Measurements from ENCODE around the gene COX4I2. TPM values are rescaled to one million over a fixed set of nuclear protein-coding genes. Genes with fewer than 3 reads are reported as not detected.
"Not testable (repeated sequence)": the region's sequence is repeated elsewhere in the genome, so short reads cannot be mapped to it uniquely, and the experiment has no call there.

The COX4I2 gene
- total and polyA plus RNA-seq, 2 of the 8 experiments (the other 6 are each of a cell fraction or from before 2014, with no cell fraction given), result 0.26 TPM; not detected in 1

- no peak for TF ChIP-seq CTBP2 (IDR thresholded peaks at IDR 0.05; ENCODE audit: borderline replicate concordance, insufficient read depth, insufficient read length, low read length)
- TF ChIP-seq SRF (IDR thresholded peaks at IDR 0.05; ENCODE audit: low read depth, low read length), result no peak
- TF ChIP-seq CREB1 (IDR thresholded peaks at IDR 0.05), result no peak
These were observed 7.0 kb downstream of the COX4I2 start (continued) for GRCh38 chr20:31644701-31645100.

DNA sequence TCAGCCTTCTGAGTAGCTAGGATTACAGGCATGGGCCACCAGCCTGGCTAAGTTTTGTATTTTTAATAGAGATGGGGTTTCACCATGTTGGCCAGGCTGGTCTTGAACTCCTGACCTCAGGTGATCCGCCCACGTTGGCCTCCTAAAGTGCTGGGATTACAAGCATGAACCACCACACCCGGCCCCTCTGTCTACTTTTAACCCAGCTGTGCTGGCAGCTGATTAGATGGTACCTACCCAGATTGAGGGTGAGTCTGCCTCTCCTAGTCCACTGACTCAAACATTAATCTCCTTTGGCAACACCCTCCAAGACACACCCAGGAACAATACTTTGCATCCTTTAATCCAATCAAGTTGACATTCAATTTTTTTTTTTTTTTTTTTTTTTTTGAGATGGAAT is 10.4 kb downstream of the COX4I2 start:
- H2BK5ac ChIP-seq (ENCODE audit: low read depth, low read length); H3K23me2 ChIP-seq (ENCODE audit: low read depth, low read length); H2AFZ ChIP-seq (ENCODE audit: low read length); H4K8ac ChIP-seq (ENCODE audit: extremely low read depth, insufficient read depth, low read length); DNase-seq (ENCODE audit: low read depth in 1 of 2, low spot score in 2 of 2); H3K9ac ChIP-seq (replicated peaks in 1 of 4; ENCODE audit: extremely low read depth in 1 of 4, low read depth in 3 of 4, low read length in 3 of 4); H3K36me3 ChIP-seq (ENCODE audit: control insufficient read depth in 2 of 4, insufficient read depth in 4 of 4, low read length in 3 of 4); H4K20me1 ChIP-seq (replicated peaks in 1 of 2; ENCODE audit: control insufficient read depth in 1 of 2, insufficient read depth in 2 of 2, low read length in 2 of 2); H3K23ac ChIP-seq (ENCODE audit: insufficient read length); FAIRE-seq; H2BK120ac ChIP-seq (replicated peaks; ENCODE audit: low read depth, low read length); H3K4ac ChIP-seq (replicated peaks; ENCODE audit: insufficient read length, low read depth, low read length); H2BK12ac ChIP-seq (ENCODE audit: low read depth, low read length); H3K79me1 ChIP-seq (ENCODE audit: low read depth, low read length); H4K5ac ChIP-seq (ENCODE audit: insufficient read length, low read depth, low read length); H3K9me3 ChIP-seq (ENCODE audit: insufficient read depth in 2 of 2, low read depth in 1 of 2, low read length in 1 of 2); H4K91ac ChIP-seq (replicated peaks; ENCODE audit: insufficient read length, low read length); H2AK5ac ChIP-seq (ENCODE audit: low read depth, low read length); H3K18ac ChIP-seq (ENCODE audit: extremely low read depth, low read length); H3K4me1 ChIP-seq (replicated peaks in 1 of 4; ENCODE audit: control insufficient read depth in 3 of 4, insufficient read depth in 4 of 4, low read length in 3 of 4); H3K14ac ChIP-seq (ENCODE audit: insufficient read length); H3K56ac ChIP-seq (replicated peaks; ENCODE audit: insufficient read length, low read depth, low read length); H2BK20ac ChIP-seq (ENCODE audit: low read length); H3K27me3 ChIP-seq (replicated peaks in 1 of 4; ENCODE audit: control insufficient read depth in 3 of 4, extremely low read depth in 1 of 4, insufficient read depth in 3 of 4, low read length in 3 of 4); H3K27ac ChIP-seq (ENCODE audit: low read depth, low read length); H3K4me2 ChIP-seq (ENCODE audit: insufficient read depth in 1 of 2, low read depth in 2 of 2, low read length in 2 of 2); H3K79me2 ChIP-seq (ENCODE audit: control insufficient read depth in 1 of 2, insufficient read depth in 2 of 2, low read length in 2 of 2); H2BK15ac ChIP-seq (ENCODE audit: low read length); H3K4me3 ChIP-seq (ENCODE audit: extremely low read depth in 1 of 4, insufficient read depth in 2 of 4, low read depth in 3 of 4, low read length in 4 of 4): not testable (repeated sequence)
- WGBS, 2 experiments (ENCODE audit: extremely low coverage in 1 of 2, insufficient coverage in 1 of 2, insufficient read length in 1 of 2, insufficient replicate concordance in 2 of 2, low coverage in 1 of 2, low lambda C conversion rate in 2 of 2, missing lambda C conversion rate in 1 of 2), result 85% methylated on average over 3 of the region's 3 CpGs; no CpG with 5 or more reads in 1 of the 2 experiments
- ChIA-PET POLR2A (ENCODE audit: partially characterized antibody) (interaction anchor here (0.7 to 1.1 kb wide), 4 partner anchors 13 to 78 kb away, joined by 3 read pairs; no protein-coding TSS in a partner anchor), CTCF (ENCODE audit: partially characterized antibody) (interaction anchor here (0.6 to 7.1 kb wide), 9 partner anchors 13 to 135 kb away, joined by 3 to 51 read pairs (median 4); no protein-coding TSS in a partner anchor)

Measured in H1 (cell line).